ENCODE results near the gene NPFFR1. TPM values are rescaled to one million over a fixed set of nuclear protein-coding genes. Genes with fewer than 3 reads are reported as not detected.

NPFFR1 gene
- total and polyA plus RNA-seq, 2 experiments from 2014 or later, result 0.03 to 0.05 TPM

DNA sequence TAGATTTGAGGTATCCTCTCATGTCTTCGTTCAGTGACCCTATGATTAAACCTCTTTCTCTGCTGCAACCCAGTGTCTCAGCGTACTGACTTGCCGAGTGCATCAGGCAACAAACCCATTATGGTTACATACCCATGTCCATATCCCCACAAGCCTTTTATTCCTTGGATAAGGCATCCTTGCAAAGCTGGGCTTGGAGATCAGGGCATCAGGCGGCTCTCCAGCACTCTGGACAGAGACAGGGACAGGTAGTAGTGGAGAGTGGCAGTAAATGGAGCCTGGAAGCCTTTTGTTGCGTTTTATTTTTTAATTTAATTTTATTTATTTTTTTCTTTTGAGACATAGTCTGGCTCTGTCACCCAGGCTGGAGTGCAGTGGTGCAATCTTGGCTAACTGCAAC, 32.0 kb upstream of the NPFFR1 start:
- DNase-seq (ENCODE audit: low spot score) (peak; percentile 35), ATAC-seq (peak; percentile 29; the same call in 1 of the 3 replicates)
- no peak overlapping the region for H3K27ac Mint-ChIP-seq
- H3K4me3 Mint-ChIP-seq, result no peak overlapping the region
- H3K27ac ChIP-seq (ENCODE audit: low read depth), result no peak overlapping the region
- H4K20me1 ChIP-seq (replicated peaks; ENCODE audit: insufficient read depth), result no peaks in the 10 kb centered on the region; the same call in 1 of the 2 replicates
- H3K4me2 ChIP-seq, result no peak overlapping the region
- no peaks in the 10 kb centered on the region for H3K36me3 Mint-ChIP-seq (ENCODE audit: low read depth)
- no peaks in the 10 kb centered on the region for H3K27me3 ChIP-seq (ENCODE audit: insufficient read depth)
- peaks cover 3% of the 10 kb centered on the region for H3K27me3 Mint-ChIP-seq (ENCODE audit: insufficient read depth, low read depth, poor library complexity)
- H3K4me3 ChIP-seq, result no peak overlapping the region
- no peaks in the 10 kb centered on the region for H3K9me2 ChIP-seq (ENCODE audit: insufficient read depth)
- TF ChIP-seq, protein P1, sequence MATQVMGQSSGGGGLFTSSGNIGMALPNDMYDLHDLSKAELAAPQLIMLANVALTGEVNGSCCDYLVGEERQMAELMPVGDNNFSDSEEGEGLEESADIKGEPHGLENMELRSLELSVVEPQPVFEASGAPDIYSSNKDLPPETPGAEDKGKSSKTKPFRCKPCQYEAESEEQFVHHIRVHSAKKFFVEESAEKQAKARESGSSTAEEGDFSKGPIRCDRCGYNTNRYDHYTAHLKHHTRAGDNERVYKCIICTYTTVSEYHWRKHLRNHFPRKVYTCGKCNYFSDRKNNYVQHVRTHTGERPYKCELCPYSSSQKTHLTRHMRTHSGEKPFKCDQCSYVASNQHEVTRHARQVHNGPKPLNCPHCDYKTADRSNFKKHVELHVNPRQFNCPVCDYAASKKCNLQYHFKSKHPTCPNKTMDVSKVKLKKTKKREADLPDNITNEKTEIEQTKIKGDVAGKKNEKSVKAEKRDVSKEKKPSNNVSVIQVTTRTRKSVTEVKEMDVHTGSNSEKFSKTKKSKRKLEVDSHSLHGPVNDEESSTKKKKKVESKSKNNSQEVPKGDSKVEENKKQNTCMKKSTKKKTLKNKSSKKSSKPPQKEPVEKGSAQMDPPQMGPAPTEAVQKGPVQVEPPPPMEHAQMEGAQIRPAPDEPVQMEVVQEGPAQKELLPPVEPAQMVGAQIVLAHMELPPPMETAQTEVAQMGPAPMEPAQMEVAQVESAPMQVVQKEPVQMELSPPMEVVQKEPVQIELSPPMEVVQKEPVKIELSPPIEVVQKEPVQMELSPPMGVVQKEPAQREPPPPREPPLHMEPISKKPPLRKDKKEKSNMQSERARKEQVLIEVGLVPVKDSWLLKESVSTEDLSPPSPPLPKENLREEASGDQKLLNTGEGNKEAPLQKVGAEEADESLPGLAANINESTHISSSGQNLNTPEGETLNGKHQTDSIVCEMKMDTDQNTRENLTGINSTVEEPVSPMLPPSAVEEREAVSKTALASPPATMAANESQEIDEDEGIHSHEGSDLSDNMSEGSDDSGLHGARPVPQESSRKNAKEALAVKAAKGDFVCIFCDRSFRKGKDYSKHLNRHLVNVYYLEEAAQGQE (IDR thresholded peaks at IDR 0.05; ENCODE audit: unreplicated experiment), result peak; percentile 72
- TF ChIP-seq CREB1 (CRISPR knock-in tag; IDR thresholded peaks at IDR 0.05; ENCODE audit: low read depth), result no peak
- no peaks in the 10 kb centered on the region for H3K36me3 ChIP-seq (ENCODE audit: insufficient read depth)
- H3K4me1 ChIP-seq (ENCODE audit: insufficient read depth), result no peaks in the 10 kb centered on the region
- H2AFZ ChIP-seq, result no peak overlapping the region
- H3K79me2 ChIP-seq (replicated peaks; ENCODE audit: insufficient read depth), result no peaks in the 10 kb centered on the region
- H3K4me1 Mint-ChIP-seq, result no peaks in the 10 kb centered on the region
- H3F3A ChIP-seq (replicated peaks; ENCODE audit: low read depth), result no peaks in the 10 kb centered on the region
- H3K9me3 Mint-ChIP-seq, result no peaks in the 10 kb centered on the region; the same call in 2 of the 3 replicates

DNA sequence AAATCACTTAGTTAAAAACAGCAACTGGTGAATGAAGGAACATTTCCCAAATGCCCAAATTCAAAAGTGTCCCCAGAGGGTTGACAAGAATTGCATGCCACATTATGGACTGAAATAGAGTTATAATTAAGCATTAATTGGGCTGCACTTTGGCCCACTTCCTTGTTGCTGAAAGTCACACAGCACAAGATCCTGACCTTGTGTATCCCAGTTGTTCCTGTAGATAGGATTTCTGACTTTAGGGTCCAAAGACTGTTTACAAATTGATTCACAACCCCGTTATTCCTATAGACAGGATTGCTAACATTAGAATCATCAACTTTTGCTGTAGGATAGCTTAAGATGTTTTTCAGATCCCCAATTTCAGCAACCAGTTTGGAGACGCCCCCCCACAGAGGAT, 31.5 kb upstream of the NPFFR1 start:
- peaks cover 2% of the 10 kb centered on the region; the same call in 2 of the 3 replicates for H3K9me3 Mint-ChIP-seq
- no peaks in the 10 kb centered on the region for H3K36me3 ChIP-seq (ENCODE audit: insufficient read depth)
- no peak overlapping the region for H3K4me3 ChIP-seq
- no peak overlapping the region for H3K27ac Mint-ChIP-seq
- H3K4me2 ChIP-seq, result no peak overlapping the region
- no peak overlapping the region for H2AFZ ChIP-seq
- peaks cover 3% of the 10 kb centered on the region for H3K27me3 Mint-ChIP-seq (ENCODE audit: insufficient read depth, low read depth, poor library complexity)
- H3F3A ChIP-seq (replicated peaks; ENCODE audit: low read depth), result no peaks in the 10 kb centered on the region
- no peak overlapping the region for H3K4me3 Mint-ChIP-seq
- H3K9me2 ChIP-seq (ENCODE audit: insufficient read depth), result no peaks in the 10 kb centered on the region
- H4K20me1 ChIP-seq (replicated peaks; ENCODE audit: insufficient read depth), result no peaks in the 10 kb centered on the region; the same call in 1 of the 2 replicates
- H3K79me2 ChIP-seq (replicated peaks; ENCODE audit: insufficient read depth), result no peaks in the 10 kb centered on the region
- H3K27ac ChIP-seq (ENCODE audit: low read depth), result no peak overlapping the region
- ATAC-seq (no peak), DNase-seq (ENCODE audit: low spot score) (no peak)
- no peaks in the 10 kb centered on the region for H3K4me1 ChIP-seq (ENCODE audit: insufficient read depth)
- no peaks in the 10 kb centered on the region for H3K27me3 ChIP-seq (ENCODE audit: insufficient read depth)
- H3K36me3 Mint-ChIP-seq (ENCODE audit: low read depth), result no peaks in the 10 kb centered on the region
- H3K4me1 Mint-ChIP-seq, result no peaks in the 10 kb centered on the region
- TF ChIP-seq EZH2 (IDR thresholded peaks at IDR 0.05; ENCODE audit: low read depth, unreplicated experiment) (no peak), STAT1 (IDR thresholded peaks at IDR 0.05; ENCODE audit: unreplicated experiment) (no peak), EZH2phosphoT487 (IDR thresholded peaks at IDR 0.05; ENCODE audit: unreplicated experiment) (no peak), JUNB (IDR thresholded peaks at IDR 0.05; ENCODE audit: unreplicated experiment) (no peak), NANOG (IDR thresholded peaks at IDR 0.05; ENCODE audit: borderline replicate concordance) (no peak), CREB1 (CRISPR knock-in tag; IDR thresholded peaks at IDR 0.05; ENCODE audit: low read depth) (no peak)
- TF ChIP-seq, protein P1 (IDR thresholded peaks at IDR 0.05; ENCODE audit: unreplicated experiment), result no peak
- TF ChIP-seq, protein P2, sequence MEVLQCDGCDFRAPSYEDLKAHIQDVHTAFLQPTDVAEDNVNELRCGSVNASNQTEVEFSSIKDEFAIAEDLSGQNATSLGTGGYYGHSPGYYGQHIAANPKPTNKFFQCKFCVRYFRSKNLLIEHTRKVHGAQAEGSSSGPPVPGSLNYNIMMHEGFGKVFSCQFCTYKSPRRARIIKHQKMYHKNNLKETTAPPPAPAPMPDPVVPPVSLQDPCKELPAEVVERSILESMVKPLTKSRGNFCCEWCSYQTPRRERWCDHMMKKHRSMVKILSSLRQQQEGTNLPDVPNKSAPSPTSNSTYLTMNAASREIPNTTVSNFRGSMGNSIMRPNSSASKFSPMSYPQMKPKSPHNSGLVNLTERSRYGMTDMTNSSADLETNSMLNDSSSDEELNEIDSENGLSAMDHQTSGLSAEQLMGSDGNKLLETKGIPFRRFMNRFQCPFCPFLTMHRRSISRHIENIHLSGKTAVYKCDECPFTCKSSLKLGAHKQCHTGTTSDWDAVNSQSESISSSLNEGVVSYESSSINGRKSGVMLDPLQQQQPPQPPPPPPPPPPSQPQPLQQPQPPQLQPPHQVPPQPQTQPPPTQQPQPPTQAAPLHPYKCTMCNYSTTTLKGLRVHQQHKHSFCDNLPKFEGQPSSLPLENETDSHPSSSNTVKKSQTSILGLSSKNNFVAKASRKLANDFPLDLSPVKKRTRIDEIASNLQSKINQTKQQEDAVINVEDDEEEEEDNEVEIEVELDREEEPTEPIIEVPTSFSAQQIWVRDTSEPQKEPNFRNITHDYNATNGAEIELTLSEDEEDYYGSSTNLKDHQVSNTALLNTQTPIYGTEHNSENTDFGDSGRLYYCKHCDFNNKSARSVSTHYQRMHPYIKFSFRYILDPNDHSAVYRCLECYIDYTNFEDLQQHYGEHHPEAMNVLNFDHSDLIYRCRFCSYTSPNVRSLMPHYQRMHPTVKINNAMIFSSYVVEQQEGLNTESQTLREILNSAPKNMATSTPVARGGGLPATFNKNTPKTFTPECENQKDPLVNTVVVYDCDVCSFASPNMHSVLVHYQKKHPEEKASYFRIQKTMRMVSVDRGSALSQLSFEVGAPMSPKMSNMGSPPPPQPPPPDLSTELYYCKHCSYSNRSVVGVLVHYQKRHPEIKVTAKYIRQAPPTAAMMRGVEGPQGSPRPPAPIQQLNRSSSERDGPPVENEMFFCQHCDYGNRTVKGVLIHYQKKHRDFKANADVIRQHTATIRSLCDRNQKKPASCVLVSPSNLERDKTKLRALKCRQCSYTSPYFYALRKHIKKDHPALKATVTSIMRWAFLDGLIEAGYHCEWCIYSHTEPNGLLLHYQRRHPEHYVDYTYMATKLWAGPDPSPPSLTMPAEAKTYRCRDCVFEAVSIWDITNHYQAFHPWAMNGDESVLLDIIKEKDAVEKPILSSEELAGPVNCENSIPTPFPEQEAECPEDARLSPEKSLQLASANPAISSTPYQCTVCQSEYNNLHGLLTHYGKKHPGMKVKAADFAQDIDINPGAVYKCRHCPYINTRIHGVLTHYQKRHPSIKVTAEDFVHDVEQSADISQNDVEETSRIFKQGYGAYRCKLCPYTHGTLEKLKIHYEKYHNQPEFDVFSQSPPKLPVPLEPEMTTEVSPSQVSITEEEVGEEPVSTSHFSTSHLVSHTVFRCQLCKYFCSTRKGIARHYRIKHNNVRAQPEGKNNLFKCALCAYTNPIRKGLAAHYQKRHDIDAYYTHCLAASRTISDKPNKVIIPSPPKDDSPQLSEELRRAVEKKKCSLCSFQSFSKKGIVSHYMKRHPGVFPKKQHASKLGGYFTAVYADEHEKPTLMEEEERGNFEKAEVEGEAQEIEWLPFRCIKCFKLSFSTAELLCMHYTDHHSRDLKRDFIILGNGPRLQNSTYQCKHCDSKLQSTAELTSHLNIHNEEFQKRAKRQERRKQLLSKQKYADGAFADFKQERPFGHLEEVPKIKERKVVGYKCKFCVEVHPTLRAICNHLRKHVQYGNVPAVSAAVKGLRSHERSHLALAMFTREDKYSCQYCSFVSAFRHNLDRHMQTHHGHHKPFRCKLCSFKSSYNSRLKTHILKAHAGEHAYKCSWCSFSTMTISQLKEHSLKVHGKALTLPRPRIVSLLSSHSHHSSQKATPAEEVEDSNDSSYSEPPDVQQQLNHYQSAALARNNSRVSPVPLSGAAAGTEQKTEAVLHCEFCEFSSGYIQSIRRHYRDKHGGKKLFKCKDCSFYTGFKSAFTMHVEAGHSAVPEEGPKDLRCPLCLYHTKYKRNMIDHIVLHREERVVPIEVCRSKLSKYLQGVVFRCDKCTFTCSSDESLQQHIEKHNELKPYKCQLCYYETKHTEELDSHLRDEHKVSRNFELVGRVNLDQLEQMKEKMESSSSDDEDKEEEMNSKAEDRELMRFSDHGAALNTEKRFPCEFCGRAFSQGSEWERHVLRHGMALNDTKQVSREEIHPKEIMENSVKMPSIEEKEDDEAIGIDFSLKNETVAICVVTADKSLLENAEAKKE (CRISPR knock-in tag; IDR thresholded peaks at IDR 0.05), result no peak
